ENCODE data around the gene C9orf85.
"Not testable (repeated sequence)": the region's sequence is repeated elsewhere in the genome, so short reads cannot be mapped to it uniquely, and the experiment has no call there.

The C9orf85 gene

DNA sequence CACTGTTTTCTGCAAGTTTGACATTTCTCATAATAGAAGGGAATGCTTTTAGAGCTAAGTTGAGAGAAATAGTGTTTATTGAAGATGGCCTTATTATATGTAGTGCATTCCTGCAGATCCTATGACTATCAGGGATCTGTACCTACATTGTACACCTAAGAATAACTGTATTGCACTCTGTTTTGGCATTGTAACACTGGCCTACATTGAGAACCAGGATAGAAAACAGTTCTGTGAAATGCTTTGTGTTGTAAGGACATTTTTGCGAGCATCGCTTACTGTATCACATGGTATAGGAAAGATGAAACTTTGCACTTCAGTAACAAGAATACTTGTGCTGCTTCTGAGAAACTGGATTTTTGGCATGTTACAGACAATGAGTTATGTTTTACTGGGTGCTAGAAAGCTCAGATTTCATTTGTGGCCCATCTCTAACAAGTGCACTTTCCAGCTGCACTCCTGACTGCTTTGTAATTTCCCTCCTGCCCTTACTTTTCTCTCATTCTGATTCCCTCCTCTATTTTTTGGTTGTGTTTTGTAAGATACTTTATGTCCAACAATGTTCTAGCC is 30.6 kb downstream of the C9orf85 start:
- DNase-seq (ENCODE audit: low read depth), result no peak

DNA sequence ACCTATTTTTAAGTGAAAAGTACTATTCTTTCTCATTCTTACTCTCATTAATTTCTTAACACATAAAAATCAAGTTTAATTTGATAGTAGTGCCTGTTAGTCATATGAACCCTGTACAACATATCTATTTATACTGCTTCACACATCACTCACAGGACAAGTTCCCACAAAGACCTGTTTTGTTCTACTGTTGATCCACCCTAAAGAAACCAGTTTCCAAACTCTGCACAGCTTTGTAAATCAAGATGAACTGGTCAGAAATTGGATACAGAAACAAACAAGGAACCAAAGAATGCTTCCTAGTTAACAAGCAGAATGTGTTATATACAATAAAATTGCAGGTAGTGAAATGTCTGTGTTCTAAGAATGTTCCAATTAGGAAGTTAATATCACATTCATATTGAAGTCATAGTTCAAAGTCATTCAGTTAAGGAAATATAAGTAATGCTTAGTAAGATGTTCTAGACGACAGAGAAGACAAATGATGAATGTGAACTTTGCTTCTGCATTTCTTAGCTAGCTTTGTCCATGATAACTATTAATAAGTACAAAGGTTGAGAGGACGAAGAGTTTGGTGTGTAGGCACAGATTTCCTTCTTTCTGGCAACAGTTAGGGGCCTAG is 33.4 kb downstream of the C9orf85 start:
- DNase-seq (ENCODE audit: low read depth), result no peak

DNA sequence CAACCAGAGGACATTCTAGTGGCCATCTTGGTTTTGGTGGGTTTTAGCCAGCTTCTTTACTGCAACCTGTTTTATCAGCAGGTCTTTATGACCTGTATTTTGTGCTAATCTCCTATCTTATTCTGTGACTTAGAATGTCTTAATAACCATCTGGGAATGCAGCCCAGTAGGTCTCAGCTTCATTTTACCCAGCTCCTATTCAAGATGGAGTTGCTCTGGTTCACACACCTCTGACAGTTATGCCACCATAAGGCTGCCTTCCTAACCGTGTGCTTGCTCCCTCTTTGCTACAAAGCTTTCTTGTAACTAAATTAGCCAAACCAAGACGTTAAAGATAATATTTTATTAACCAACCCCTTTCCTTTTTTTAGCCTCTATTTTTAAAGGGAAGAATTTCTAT is 43.2 kb downstream of the C9orf85 start:
- not testable (repeated sequence) for DNase-seq (ENCODE audit: low read depth)

DNA sequence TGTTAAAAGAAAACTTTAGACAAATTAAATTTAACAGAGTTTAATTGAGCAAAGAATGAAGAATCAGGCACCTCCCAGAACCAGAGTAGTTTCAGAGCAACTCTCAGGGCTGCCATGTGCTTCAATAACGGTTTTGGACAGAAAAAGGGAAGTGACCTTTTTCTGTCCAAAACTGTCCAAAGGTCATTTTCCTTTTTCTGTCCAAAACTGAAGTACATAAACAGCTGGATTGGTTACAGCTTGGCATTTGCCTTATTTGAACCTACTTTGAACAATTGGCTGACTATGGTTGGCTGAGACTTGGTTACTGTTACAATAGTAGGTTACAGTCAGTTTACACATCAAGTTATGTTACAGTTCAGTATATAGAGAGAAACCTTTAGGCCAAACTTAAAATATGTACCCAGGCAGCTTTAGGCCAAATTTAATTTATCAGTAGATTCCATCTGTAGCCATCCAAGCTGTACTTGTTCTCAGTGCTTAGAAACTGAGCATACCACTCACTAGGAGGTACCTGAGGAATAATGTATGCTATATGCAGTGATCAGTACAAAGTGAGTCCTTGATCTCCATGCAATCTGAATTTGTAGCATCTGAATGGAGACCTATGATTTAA is 44.0 kb downstream of the C9orf85 start:
- no peak for DNase-seq (ENCODE audit: low read depth)

DNA sequence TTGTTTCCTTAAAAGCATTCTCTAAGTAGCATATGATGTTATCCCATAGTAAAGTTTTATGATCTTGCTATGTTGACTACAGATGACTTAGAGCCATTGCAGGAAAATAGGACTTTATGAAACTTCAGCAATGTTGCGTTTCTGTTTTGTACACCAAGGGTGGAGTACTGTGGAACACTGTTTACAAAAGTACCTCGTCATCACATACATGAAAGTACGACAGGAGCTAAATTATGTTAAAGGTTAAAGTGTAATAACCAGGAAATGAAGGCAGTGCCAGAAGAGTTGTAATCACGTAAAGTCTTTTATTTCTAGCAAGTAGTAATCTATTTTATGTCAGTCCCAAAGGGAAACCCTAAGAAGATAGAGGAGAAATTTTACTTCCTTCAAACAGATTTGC is 50.9 kb downstream of the C9orf85 start:
- no peak for DNase-seq (ENCODE audit: low read depth)

DNA sequence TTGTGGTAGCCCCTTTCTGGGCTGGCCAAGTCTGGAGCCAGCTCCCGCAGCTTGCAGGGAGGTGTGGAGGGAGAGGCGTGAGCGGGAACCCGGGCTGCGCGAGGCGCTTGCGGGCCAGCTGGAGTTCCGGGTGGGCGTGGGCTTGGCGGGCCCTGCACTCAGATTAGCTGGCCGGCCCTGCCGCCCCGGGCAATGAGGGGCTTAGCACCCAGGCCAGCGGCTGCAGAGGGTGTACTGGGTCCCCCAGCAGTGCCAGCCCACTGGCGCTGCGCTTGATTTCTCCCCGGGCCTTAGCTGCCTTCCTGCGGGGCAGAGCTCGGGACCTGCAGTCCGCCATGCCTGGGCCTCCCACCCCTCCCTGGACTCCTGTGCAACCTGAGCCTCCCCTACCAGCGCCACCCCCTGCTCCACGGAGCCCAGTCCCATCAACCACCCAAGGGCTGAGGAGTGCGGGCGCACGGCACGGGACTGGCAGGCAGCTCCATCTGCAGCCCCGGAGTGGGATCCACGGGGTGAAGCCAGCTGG is 52.1 kb downstream of the C9orf85 start:
- not testable (repeated sequence) for DNase-seq (ENCODE audit: low read depth)

DNA sequence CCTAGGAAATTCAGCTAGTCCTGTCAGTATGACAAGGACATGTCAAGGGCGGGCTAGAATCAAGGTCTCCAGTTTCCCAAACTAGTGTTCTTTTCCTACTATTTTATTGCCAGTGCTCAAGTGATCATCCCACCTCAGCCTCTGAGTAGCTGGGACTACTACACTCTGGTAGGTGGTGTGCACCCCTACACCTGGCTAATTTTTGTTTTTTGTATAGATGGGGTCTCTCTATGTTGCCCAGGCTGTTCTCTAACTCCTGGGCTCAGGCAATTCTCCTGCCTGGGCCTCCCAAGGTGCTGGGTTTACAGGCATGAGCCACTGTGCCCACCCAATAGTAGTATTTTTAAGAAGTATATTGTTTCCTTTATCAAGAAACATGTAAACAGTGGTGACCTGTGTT is 54.0 kb downstream of the C9orf85 start:
- no peak for DNase-seq (ENCODE audit: low read depth)

DNA sequence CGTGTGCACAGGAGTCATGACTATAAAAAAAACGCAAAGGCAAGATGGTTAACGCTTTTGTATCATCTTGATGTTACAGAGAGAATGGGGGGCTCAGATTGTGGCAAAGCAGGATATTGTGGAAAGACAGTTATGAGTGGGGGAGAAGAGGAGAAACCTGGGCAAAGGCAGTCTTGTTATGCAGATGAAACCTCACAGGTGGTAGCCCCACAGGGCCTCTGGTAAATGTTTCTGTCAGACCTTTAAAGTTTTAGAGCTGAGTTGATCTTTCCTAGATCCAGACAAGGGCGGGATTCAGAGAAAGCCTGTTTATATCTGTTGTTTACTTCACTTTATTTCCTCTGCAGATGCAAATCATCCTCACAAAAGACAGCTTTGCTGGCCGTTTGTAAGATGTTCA is 55.2 kb downstream of the C9orf85 start:
- no peak for DNase-seq (ENCODE audit: low read depth)

DNA sequence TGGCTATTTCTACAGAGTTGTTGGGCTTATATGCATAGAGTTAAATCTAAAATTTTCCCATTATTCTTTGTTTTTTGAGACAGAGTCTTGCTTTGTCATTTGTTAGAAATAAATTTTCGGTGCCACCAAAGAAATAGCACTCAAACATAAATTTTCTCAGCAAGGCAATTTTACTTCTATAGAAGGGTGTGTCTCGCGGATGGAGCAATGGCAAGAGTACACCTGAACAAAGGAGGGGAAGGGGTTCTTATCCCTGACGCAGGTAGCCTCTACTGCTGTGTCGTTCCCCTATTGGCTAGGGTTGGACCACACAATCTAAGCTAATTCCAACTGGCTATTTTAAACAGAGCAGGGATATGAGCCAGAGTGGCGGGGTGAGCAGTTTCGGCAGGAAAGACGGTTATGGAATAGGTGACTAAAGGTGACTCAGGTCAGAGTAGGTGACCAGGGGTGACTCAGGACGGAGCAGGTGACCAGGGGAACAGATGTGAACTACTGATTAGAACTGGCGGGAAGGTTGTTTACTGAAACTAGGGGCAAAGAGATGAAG is 57.2 kb downstream of the C9orf85 start:
- no peak for DNase-seq (ENCODE audit: low read depth)

DNA sequence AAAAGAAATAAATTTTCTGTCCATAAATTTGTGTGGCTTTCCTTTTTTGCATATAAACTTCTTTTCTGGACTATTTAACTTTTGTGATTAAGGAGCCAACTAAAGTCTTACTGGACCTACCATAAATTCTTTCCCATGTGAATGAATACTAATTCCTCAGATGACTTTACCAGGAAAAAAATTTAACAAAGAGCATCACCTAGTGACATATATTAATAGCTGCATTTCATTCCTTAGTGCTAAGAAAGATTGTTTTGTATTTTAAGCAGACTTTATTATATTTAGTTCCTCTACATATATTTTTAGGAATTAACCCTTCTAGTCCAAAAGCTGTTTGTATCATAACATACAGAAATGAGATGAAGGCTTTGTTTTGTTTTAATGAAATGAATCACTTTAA is 64.4 kb downstream of the C9orf85 start:
- DNase-seq (ENCODE audit: low read depth), result no peak

DNA sequence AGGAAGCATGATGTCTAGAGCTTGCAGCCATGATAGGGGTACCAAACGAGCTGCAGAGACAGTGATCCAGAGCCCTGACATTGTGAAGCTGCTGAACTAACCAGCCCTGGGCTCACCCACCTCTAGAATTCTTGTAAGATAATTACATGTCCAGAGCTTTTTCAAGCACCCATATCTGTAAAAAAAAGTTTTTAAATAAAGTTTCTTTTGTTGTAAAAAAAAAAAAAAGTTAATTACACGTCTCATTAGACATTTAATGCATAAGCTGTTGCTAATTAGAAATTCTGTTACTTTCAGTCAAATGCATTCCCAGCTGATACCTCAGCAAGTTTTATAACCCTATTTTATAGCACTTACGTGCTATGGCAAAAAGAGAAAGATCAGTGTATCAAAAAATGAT is 65.6 kb downstream of the C9orf85 start:
- DNase-seq (ENCODE audit: low read depth), result no peak

DNA sequence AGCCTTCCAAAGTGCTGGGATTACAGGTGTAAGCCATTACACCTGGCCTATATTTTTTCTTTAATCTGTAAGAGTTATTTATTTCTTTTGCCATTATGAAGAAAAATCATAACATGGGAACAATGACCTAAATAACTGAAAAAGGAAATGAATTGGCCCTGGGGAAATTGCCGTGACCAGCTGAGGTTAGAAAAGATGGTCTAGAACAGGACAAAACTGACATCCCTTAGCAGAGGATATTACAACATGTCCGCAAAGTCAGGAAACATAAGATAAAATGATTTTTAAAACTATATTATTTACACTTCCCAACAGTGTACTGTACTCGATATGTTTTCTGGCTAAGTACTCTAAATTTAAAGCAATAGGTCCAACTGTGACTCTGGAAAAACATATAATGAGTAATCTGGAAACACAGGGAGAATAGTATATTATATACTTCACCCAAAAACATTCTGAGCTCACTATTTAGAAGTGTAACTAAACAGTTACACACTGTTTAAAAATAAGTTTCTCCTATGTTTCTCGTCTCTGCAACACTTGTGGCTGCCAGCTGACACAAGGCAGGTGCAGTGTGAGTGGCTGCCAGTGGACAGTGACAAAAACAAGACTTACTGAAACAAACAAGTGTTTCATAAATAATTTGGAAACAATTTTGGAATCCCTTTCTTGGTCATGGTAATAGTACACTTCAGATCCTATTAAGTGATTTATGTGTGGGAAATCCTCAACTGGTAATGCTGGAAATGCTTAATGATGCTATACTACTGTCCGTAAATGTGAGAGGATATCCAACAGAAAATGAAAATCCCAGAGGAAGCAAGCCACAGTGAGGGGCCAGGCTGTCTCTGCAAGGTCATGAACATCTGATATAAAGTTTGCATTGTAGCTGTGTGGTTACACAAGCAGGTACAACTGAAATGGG is 69.1 kb downstream of the C9orf85 start:
- no peak for DNase-seq (ENCODE audit: low read depth)

DNA sequence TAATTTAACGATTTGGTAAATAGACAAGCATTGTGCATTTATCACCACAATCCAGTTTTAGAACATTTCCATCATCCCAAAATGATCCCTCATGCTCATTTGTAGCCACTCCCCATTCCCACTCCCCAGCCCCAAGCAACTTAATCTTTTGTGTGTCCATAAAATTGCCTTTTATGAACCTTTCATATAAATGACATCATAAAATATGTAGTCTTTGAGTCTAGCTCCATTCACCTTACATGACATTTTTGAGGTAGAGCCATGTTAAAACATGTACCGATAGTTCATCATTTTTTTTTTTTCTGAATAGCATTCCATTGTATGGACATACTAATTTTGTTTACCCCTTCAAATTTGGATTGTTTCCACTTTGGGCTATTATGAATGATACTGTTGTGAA is 70.5 kb downstream of the C9orf85 start:
- no peak for DNase-seq (ENCODE audit: low read depth)

DNA sequence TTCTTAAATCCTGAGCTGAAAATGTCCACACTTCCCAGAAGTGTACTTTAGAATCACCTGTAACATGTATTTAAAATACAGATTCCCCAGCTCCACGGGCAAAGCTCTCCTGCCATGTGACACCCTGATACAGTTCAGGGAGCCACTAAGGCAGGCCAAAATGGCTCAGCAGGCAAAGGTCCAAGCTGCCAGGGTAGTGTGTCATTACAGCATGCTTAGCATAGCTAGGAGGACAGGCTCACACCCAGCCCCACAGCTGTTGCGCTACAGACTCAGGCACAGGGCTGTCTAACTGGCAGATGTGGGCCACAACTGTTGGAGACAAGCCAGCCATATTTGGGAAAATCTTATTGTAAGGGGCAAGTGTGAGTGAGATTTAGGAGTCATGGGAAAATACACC is 73.0 kb downstream of the C9orf85 start:
- no peak for DNase-seq (ENCODE audit: low read depth)

DNA sequence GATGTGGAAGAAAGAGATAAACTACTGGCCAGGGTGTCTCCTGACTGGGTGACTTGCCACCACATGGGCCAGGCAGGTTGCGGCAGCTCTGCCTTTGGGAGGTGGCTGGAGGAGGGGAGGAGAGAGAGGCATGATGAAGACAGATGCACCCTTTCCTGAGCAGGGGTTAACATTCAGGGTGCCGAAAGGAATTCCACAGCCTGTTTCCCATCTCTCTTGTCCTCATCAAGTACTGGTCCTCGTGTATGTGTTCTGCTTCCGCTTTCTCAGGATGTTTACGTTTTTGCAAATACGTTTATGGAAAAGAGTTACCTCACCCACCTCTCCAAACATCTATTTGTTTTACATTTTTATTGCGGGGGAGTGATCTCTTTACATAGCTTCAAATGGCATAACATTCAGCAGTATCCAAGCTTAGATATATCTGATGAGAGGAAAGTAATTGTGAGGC is 73.4 kb downstream of the C9orf85 start:
- no peak for DNase-seq (ENCODE audit: low read depth)

DNA sequence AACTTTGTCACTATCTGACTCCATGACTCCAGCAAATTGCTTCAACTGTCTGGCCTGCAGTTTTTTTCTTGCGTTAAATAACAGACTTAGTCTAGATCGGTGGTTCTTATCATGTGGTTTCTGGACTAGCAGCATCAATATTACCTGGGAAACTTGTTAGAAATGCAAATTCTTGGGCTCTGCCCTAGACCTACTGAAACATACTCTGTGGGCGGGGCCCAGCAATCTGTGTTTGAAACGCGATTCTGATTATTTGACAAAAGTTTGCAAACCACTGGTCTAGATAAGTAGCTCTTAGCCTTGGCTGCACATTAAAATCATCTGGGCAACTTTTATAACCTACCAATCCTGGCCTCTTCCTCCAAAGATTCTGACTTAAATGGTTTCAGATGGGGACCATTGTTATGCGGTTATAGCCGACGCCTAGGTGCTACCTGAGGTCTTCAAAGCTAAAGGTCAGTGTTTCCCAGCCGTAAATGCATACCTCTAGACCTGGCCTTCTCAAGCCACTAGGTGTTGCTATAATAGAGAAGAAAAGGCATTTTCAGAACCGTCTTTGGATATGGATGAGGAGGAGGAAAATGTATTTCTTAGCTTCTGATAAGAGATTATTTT is 74.0 kb downstream of the C9orf85 start:
- no peak for DNase-seq (ENCODE audit: low read depth)

DNA sequence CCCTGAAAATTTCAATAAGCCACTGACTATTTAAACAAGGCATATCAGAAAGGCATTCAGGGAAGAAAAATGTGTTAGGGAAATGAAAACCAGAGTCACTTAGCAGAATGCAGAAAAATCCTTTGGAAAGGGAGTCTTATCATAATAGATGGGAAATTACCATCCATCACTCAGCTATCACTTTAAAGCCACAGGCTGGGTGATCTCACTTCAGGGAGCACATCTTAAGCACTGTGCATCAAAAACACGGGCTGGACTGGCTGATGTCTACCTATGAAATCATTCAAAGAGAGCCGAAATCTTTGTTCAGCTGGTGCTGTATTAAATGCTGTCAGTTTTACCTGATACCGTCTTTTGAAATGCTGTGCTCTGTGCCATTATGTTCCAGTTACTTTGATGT is 75.5 kb downstream of the C9orf85 start:
- no peak for DNase-seq (ENCODE audit: low read depth)

DNA sequence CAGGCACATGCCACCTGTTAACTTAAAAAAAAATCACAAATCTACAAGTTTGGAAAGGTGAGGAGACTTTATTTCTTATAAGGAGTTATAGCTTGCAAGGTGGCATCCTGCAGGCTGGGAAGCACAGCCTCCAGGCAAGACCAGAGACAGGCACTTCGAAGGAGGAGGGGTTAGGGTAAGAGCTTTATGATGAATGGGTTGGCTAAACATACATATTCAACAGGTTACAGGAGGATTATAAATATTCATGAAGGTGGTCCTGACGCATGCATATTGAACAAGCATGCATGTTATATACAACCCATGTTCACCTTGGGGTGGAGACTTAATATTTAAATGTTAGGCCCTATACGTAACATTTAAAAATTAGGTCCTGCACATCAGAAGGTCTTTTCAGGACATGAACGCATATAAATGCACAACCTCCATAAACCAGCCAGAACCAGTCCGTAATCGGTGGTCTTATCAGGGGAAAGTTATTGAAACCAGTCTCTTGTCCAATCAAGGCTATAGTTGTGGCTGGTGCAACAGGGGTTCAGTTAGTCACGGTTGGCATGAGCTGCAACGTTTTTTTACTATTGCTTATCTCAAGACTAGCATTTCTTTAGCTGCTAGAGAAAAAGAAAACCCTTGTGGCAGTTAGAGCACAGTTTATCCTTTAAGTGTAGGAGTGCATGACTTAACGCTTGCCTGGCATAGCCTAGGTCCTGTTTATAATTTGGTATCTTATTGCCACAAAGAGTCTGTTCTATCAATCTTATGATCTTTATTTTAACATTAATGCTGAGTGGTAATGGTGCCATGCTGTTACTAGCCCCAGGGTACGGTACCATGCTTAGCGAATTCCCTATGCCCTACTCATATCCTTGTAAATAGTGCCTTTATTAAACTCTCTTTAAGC is 76.3 kb downstream of the C9orf85 start:
- no peak for DNase-seq (ENCODE audit: low read depth)

DNA sequence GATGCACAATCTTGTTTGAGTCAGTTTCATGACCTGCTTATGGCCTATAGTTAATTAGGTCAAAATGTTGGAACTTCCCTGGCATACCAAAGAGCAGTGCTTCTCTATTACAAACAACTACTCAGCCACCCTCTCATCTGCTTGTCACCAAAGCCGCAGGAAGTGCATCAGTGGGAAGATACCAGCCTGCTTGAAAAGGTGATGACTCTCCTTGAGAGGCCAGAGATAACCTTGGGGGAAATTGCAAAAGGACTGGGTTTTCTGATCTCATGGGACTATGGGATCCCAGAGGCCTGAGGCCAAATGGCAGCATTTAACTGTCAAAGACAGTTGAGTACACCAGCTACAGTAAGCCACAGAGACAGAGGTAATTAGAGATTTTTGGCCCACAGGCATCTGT is 79.0 kb downstream of the C9orf85 start:
- no peak for DNase-seq (ENCODE audit: low read depth)

DNA sequence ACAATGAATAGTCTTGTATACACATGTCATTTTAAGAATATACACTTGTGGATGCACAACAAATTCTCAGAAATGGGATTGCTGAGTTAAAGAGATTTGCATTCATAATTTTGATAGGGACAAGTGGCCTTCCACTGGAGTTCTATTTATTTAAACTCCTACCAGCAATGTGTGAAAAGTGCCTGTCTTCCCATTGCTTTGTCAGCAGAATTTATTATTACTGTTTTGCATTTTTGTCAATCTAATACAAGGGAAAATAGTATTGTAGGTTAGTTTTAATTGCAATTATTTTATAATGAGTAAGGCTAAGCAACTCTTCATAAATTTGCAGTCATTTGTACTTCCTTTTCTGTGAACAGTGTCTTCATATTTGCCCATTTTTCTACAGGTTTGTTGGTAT is 94.0 kb downstream of the C9orf85 start:
- DNase-seq (ENCODE audit: low read depth), result no peak

DNA sequence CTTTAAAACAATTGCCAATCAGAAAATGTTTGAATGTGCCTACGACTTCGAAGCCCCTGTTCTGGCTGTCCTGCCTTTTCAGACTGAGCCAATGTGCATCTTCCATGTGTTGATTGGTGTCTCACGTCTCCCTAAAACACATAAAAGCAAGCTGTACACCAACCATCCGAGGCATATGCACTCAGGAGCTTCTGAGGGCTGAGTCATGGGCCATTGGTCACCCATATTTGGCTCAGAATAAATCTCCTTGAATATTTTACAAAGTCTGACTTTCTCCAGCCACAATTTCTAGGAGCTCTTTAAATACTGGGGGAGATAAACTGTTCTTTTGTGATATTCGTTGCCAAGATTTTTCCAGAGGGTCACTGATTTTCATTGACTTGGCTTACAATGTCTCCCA is 95.1 kb downstream of the C9orf85 start:
- DNase-seq (ENCODE audit: low read depth), result no peak

Measured in stimulated activated CD8-positive, alpha-beta memory T cell treated with anti-CD3 and anti-CD28 coated beads, Interleukin-12 subunit alpha, Interleukin-12 subunit beta, amount 100 ng/mL, for 1 hour (primary cell).